Spleen (tissue), 11 donors: Measurements from ENCODE around the gene MAGI2. TPM values are rescaled to one million over a fixed set of nuclear protein-coding genes. Genes with fewer than 3 reads are reported as not detected.

ENCODE experiments used
- DNase-seq: peaks from one replicate; pipeline ENCODE4 v3.0.0-alpha.2; 2020
- H3K27ac ChIP-seq, 8 donors: fragments of 200-600 bp; sonication (generic) in 7 of 8; 1 replicate in 4 of 8; 2 replicates in 4 of 8; pipeline versions ENCODE4 v1.5.0 to v1.8.0; 2016 to 2021; ENCODE audit warnings: inconsistent platforms in 4 of 8, mild to moderate bottlenecking in 4 of 8, moderate library complexity in 1 of 8
- H3K27me3 ChIP-seq, 7 donors: fragments of 200-600 bp; sonication (generic) in 6 of 7; replicated peaks in 1 of 7; 1 replicate in 4 of 7; 2 replicates in 3 of 7; pipeline versions ENCODE4 v1.5.0 to v1.8.0; 2016 to 2021; ENCODE audit warnings: inconsistent platforms in 3 of 7, mild to moderate bottlenecking in 1 of 7
- H3K36me3 ChIP-seq, 6 donors: fragments of 200-600 bp; sonication (generic) in 5 of 6; 1 replicate in 4 of 6; 2 replicates in 2 of 6; pipeline versions ENCODE4 v1.5.0 to v1.8.0; 2016 to 2021; ENCODE audit warnings: inconsistent platforms in 2 of 6
- H3K4me1 ChIP-seq, 6 donors: fragments of 200-600 bp; sonication (generic) in 5 of 6; 1 replicate in 3 of 6; 2 replicates in 3 of 6; pipeline versions ENCODE4 v1.5.0 to v1.8.0; 2016 to 2021; ENCODE audit warnings: inconsistent platforms in 3 of 6
- H3K4me3 ChIP-seq, 8 donors: fragments of 200-600 bp; sonication (generic) in 7 of 8; 1 replicate in 4 of 8; 2 replicates in 4 of 8; pipeline versions ENCODE4 v1.5.0 to v1.8.0; 2016 to 2021; ENCODE audit warnings: inconsistent platforms in 4 of 8, mild to moderate bottlenecking in 4 of 8, moderate library complexity in 2 of 8
- H3K9me3 ChIP-seq, 8 donors: fragments of 200-600 bp; sonication (generic) in 7 of 8; 1 replicate in 4 of 8; 2 replicates in 4 of 8; pipeline versions ENCODE4 v1.5.0 to v1.8.0; 2016 to 2021; ENCODE audit warnings: inconsistent platforms in 4 of 8
- POLR2A ChIP-seq, 3 donors: fragments of 450-650 bp; IDR thresholded peaks; one replicate each; pipeline ENCODE4 v1.5.1; 2017; ENCODE audit warnings: antibody characterized with exemption in 3 of 3, mild to moderate bottlenecking in 1 of 3
- POLR2AphosphoS5 ChIP-seq, 3 donors: sonication (generic); formaldehyde crosslinking; IDR thresholded peaks; one replicate each; pipeline ENCODE4 v1.5.1; 2017; ENCODE audit warnings: antibody characterized with exemption in 3 of 3
- WGBS, 5 donors: extraction: QIAGEN DNeasy Blood & Tissue Kit in 3 of 5; methylation state at CpG; one replicate each; pipeline versions ENCODE4 v1.1.5 to v1.1.7; 2013 to 2018; 5-methylcytosine and 5-hydroxymethylcytosine counted together
- intact Hi-C: fragments of 100-400 bp; cut with DNase I; formaldehyde crosslinking; loops from one replicate; pipeline ENCODE4 v1.15.0; 2023; ENCODE audit warnings: low total_unique reads
- polyA plus RNA-seq, 3 donors: library from polyadenylated mRNA; stranded (reverse); fragments of 200-250 nt; gene quantifications; one replicate each; pipeline ENCODE4 v1.2.1, GENCODE V29; 2013
- total RNA-seq, 7 donors: library from RNA; depleted of rRNA in 3 of 7; stranded (reverse); fragments of >200 nt in 3 of 7; fragmentation: NEBNext Ultra II Directional in 4 of 7; extraction: Animal tissue kit (Norgen Biotek cat#: 25700) in 4 of 7; gene quantifications; one replicate each; pipeline versions ENCODE4 v1.1.0 to v1.2.1, GENCODE V29; 2016 to 2021
- TF ChIP-seq, protein P1 (sequence below), 11 experiments: fragments of 200-600 bp in 7 of 11; fragments of 450-650 bp in 4 of 11; sonication (generic) in 4 of 11; IDR thresholded peaks in 8 of 11; conservative IDR thresholded peaks in 3 of 11; 1 replicate in 7 of 11; 2 replicates in 4 of 11; pipeline versions ENCODE4 v1.4.0 to v1.8.0; 2016 to 2021; ENCODE audit warnings: antibody characterized with exemption in 11 of 11, inconsistent platforms in 4 of 11, mild to moderate bottlenecking in 1 of 11
- donor health status: healthy with polysubstance abuse.
- donor health status: DM: no; HTN: no; CAD: no; lungs with moderate emphysema.
- donor health status: DM: no; HTN: no; CAD: no.
- donor health status: Bipolar disorder and iron deficiency.
- donor health status: healthy.
- donor health status: DM: no; HTN: no; CAD: no.
- donor health status: DM: yes; HTN: yes; CAD: no.

Gene MAGI2
- total and polyA plus RNA-seq, 10 donors = 0.74 to 18.1 (median 11.1) TPM

DNA sequence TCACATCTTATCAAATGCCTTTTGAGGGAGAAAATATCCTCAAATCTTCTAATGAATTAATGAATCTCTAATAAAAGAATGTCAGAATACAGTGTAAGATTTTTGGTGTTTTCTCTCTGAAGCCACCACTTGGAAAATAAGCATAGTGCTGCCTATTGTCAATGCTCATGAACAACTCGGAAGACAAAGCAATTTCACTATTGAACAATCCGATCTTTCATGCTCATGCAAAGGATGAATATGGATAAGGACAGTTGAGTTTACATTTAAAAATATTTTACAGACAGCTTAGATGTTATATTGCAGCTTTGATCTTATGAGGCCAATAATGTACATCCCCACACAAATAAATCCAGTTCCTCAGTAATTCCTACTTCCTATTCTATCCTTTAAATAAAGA lies 40.6 kb downstream of the MAGI2 start:
- intact Hi-C loops = no loop called here
- Histone ChIP-seq H3K4me1 (no peaks in the 10 kb centered on the region), H3K27me3 (no peaks in the 10 kb centered on the region), H3K4me3 (no peak overlapping the region), H3K36me3 (no peaks in the 10 kb centered on the region), H3K27ac (no peak overlapping the region), H3K9me3 (no peaks in the 10 kb centered on the region)
- DNase-seq = no peak
- TF ChIP-seq, protein P1, sequence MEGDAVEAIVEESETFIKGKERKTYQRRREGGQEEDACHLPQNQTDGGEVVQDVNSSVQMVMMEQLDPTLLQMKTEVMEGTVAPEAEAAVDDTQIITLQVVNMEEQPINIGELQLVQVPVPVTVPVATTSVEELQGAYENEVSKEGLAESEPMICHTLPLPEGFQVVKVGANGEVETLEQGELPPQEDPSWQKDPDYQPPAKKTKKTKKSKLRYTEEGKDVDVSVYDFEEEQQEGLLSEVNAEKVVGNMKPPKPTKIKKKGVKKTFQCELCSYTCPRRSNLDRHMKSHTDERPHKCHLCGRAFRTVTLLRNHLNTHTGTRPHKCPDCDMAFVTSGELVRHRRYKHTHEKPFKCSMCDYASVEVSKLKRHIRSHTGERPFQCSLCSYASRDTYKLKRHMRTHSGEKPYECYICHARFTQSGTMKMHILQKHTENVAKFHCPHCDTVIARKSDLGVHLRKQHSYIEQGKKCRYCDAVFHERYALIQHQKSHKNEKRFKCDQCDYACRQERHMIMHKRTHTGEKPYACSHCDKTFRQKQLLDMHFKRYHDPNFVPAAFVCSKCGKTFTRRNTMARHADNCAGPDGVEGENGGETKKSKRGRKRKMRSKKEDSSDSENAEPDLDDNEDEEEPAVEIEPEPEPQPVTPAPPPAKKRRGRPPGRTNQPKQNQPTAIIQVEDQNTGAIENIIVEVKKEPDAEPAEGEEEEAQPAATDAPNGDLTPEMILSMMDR (IDR thresholded peaks at IDR 0.05 in 8 of 11, conservative IDR thresholded peaks at IDR 0.05 in 3 of 11) = no peak
- TF ChIP-seq POLR2A (IDR thresholded peaks at IDR 0.05) (no peak), POLR2AphosphoS5 (IDR thresholded peaks at IDR 0.05) (no peak)
- 66 to 96% (median 82%) methylated on average over 2 of the region's 2 CpGs for WGBS, 5 donors

DNA sequence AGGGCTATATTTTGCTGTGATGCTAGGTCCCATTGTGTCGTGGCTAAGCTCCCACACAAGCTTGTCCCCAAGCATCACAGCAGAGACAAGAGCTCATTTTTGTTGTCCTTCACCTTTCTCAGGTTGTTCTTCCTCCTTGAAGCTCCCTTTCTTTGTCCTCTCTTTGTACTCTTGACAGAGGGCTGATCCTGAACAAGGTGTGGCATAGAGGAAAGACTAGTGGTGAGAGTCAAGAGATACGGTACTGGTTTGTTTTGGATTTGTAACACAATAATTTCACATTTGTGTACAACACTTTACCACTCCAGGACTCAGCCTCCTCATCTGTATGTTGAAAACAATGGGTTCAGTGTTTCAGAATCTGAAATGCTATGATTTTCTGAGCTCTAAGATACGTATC lies 41.0 kb downstream of the MAGI2 start:
- no peak for DNase-seq
- no peak overlapping the region for H3K27ac ChIP-seq
- H3K27me3 ChIP-seq = no peaks in the 10 kb centered on the region
- H3K9me3 ChIP-seq = no peaks in the 10 kb centered on the region
- TF ChIP-seq, protein P1 (IDR thresholded peaks at IDR 0.05 in 8 of 11, conservative IDR thresholded peaks at IDR 0.05 in 3 of 11) = no peak
- TF ChIP-seq POLR2A (IDR thresholded peaks at IDR 0.05) (no peak), POLR2AphosphoS5 (IDR thresholded peaks at IDR 0.05) (no peak)
- WGBS, 5 donors = 71 to 94% (median 78%) methylated on average over 3 of the region's 3 CpGs
- no peak overlapping the region for H3K4me3 ChIP-seq
- H3K36me3 ChIP-seq = no peaks in the 10 kb centered on the region
- no peaks in the 10 kb centered on the region for H3K4me1 ChIP-seq
- intact Hi-C loops = no loop called here

DNA sequence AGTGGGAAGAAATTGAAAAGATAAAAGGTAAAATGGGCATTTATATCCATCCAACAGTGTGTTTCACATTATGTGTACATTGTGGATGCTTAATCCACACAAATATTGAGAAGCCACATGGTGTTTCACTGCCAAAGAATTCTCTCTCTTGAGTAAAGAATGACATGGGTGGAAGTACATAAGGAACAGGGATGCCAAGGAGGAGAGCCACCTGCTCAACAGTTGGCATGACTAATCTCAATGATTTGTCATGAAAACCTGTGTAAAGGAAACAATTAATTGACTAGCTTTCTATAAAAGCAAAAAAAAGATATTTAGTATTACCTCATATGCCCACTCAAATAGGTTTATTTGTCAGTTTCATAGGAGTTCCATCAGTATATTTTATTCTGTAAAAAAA lies 43.1 kb downstream of the MAGI2 start:
- H3K27me3 ChIP-seq = no peaks in the 10 kb centered on the region
- no peaks in the 10 kb centered on the region for H3K4me1 ChIP-seq
- no peaks in the 10 kb centered on the region for H3K36me3 ChIP-seq
- intact Hi-C loops = no loop called here
- H3K27ac ChIP-seq = no peak overlapping the region
- H3K9me3 ChIP-seq = no peaks in the 10 kb centered on the region
- DNase-seq = no peak
- TF ChIP-seq POLR2AphosphoS5 (IDR thresholded peaks at IDR 0.05) (no peak), POLR2A (IDR thresholded peaks at IDR 0.05) (no peak)
- TF ChIP-seq, protein P1 (IDR thresholded peaks at IDR 0.05 in 8 of 11, conservative IDR thresholded peaks at IDR 0.05 in 3 of 11) = no peak
- no peak overlapping the region for H3K4me3 ChIP-seq

DNA sequence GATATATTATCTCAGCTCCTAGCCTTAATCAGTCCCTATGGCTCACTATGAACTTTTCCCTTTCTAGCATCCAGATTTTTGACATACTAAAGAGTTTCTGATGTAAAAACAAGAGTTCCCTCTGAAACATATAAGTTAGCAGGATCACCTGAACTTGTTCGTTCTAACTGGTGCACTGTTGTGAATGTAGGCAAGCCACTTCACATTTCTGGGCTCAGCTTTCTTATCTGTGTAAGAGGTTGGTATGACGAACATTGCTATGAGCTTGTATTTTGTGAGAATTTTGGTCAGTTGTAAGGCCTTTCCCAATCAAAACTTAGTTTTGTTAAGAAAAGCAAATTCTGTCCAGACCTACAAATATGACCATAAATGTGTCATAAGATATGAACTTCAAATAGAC lies 46.1 kb downstream of the MAGI2 start:
- Histone ChIP-seq H3K27ac (no peak overlapping the region), H3K4me3 (no peak overlapping the region), H3K36me3 (no peaks in the 10 kb centered on the region), H3K4me1 (no peaks in the 10 kb centered on the region), H3K9me3 (no peaks in the 10 kb centered on the region), H3K27me3 (no peaks in the 10 kb centered on the region)
- intact Hi-C loops = no loop called here
- TF ChIP-seq, protein P1 (IDR thresholded peaks at IDR 0.05 in 8 of 11, conservative IDR thresholded peaks at IDR 0.05 in 3 of 11) = no peak
- no peak for TF ChIP-seq POLR2A (IDR thresholded peaks at IDR 0.05)
- TF ChIP-seq POLR2AphosphoS5 (IDR thresholded peaks at IDR 0.05) = no peak
- no peak for DNase-seq
- WGBS, 5 donors = 81 to 97% (median 88%) methylated on average over 2 of the region's 2 CpGs
